Hepatic stellate cell (primary cell): ENCODE measurements around the gene PCED1A.

ENCODE experiments used
- DNase-seq: peaks from one replicate; pipeline ENCODE4 v3.0.0; 2011; ENCODE audit warnings: low spot score

PCED1A gene, protein sequence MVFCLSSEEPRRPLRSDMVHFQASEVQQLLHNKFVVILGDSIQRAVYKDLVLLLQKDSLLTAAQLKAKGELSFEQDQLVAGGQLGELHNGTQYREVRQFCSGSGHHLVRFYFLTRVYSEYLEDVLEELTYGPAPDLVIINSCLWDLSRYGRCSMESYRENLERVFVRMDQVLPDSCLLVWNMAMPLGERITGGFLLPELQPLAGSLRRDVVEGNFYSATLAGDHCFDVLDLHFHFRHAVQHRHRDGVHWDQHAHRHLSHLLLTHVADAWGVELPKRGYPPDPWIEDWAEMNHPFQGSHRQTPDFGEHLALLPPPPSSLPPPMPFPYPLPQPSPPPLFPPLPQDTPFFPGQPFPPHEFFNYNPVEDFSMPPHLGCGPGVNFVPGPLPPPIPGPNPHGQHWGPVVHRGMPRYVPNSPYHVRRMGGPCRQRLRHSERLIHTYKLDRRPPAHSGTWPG

DNA sequence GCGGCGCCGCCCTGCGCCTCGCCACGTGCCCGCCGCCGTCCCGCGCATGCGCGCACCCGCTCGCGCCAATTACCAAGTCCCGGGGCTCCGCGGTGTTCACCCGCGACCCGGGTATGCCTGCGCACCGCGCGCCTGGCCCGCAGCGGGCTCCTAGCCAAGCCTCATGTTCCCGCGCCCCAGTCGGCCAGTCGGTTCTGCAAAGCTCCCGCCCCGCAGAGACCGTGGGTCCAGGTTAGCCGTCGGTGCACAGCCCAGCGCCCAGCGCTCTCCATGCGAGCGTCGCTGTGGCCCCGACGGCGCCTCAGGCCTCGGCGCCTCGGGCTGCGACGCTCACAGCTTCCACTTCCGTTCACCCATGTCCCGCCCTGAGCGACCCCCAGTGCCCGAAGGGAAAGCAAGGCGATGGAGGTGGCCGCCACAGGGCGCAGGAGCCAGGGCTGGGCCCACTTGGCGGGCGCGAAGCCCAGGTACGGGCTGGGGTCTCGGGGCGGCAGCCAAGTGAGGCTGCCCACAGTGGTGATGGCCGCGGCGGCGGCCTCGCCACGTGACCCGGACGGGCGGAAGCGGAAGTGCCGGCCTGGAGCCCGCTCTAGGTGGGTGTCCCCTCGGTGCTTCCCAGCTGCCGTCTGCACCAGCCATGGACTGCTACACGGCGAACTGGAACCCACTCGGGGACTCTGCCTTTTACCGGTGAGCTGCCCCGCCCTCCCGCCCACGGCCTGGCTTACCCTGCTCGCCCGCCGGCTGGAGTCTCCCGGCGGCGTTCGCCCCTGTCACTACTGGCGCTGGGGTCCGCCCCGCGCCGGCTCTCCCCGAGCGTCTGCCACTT, at the start of gene PCED1A, which contains the start of gene VPS16:
Gene PCED1A, minus strand, starts transcription at position 518 of the 829 bp plus-strand sequence. CDS start 743 bp downstream, outside the sequence.
Gene VPS16, plus strand, starts transcription at position 608 of the 829 bp plus-strand sequence. Its CDS starts 30 bp downstream, at position 638.
- peak; percentile 97 for DNase-seq

DNA sequence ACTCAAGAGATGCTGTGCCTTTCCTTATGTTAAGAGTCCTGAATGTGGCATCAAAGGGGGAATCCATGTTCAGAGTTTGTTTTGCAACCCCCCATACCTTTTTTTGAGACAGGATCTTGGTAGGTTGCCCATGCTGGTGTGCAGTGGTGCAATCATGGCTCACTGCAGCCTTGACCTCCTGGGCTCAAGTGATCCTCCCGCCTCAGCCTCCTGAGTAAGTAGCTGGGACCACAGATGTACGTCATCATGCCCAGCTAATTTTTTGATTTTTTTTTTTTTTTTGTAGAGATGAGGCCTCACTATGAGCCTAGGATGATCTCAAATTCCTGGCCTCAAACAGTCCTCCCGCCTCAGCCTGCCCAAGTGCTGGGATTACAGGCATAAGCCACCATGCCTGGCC, 49.3 kb upstream of the PCED1A start:
- no peak for DNase-seq

DNA sequence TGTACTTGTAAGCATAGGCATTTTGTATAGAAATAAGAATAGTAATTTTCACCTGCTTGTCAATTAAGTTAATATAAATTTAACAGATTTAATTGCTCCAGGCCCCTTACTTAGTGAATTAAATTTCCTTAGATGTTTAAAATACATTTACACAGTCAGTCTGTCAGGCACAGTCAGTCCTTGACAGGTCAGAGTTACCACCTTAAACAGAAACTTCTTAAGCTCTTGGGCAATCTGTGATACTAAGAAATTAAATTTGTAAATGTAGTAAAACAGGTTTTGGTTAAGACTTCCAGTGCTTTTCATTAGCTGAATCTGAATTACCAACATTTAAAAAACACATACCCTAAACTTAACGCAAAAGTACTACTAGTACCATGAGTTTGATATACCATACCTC, 48.8 kb upstream of the PCED1A start:
- DNase-seq, result no peak

DNA sequence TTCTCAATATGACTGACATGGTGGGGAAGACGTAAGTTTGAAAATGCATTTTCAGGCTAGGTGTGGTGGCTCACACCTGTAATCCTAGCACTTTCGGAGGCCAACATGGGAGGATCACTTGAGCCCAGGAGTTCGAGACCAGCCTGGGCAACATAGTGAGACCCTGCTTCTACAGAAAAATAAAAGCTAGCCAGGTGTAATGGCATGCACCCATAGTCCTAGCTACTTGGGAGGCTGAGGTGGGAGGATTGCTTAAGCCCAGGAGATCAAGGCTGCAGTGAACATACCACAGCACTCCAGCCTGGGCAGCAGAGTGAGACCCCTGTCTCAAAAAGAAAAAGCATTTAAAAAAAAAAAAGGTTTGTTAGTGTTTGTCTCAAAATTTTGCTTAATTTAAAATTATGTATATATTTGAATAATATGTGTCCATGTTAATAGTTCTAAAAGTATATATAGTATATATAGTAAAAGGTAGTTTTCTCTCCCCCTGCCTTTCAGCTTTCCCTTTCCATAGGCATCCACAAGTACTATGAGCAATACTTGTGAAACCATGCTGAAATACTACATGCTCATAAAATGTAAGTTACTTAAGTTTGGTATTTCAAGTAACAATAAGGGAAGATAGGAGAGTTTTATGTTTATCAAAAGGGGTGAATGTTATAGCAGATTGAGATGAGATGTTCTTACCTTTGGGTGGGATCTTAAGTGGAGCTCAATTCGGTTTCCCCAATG, 47.9 kb upstream of the PCED1A start:
- no peak for DNase-seq

DNA sequence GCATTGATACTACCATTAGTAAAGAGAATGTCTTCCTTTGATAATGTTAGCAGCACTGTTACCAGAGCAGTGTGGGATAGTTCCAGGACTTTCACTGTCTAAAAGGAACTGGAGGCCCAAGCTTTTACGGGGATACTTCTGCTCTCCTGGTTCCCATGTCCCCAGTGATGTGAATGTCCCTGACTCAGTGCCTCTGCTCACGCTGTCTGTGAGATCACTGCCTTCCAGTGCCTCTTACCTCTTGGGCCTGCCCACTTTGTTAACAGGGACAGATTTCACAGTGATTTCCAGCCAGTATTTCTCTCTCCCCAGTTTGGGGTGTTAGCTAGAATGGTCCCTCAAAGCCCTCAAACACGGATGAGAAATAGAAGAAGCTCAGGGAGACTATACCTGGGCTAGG, 47.3 kb upstream of the PCED1A start:
- DNase-seq, result no peak

DNA sequence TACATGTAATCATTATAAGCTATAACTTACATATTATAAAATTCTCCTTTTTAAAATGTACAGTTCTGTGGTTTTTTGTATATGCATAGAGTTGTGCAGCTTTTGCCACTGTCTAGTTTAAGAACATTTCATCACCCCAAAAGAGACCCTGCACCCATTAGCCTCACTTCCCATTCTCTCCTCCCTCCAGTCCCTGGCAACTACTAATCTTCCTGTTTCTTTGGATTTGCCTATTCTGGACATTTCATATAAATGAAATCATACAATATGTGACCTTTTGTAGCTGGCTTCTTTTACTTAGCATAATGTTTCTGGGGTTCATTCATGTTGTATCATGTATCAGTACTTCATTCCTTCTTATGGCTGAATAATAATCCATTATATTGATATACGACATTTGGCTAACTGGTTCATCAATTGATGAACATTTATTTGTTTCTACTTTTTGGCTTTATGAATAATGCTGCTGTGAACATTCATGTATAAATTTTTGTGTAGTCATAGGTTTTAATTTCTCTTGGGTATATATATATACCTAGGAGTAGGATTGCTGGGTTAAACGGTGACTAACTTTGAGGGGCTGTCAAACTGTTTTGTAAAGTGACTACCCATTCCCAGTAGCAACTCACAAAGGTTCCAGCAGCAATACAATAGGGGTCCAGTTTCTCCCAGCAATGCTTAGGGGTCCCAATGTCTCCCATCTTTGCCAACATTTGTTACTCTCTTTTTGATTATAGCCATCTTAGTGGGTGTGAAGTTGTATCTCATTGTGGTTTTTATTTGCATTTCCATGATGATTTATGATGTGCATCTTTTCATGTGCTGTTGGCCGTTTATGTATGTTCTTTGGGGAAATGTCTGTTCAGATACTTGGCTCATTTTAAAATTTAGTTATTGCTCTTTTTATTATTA, 43.5 kb upstream of the PCED1A start:
- DNase-seq, result no peak

DNA sequence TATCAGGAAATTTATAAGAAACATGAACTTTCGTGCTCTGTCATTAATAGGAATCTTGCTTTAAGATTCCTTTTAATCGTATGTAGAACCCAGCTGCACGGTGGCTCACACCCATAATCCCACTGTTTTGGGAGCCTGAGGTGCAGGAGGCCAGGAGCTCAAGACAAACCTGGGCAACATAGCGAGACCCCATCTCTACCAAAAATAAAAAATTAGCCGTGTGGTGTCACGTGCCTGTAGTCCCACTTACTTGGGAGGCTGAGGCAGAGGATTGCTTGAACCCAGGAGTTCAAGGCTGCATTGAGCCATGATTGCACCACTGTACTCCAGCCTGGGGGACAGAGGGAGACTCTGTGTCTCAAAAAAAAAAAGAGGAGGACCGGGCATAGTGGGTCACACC, 40.2 kb upstream of the PCED1A start:
- DNase-seq, result no peak

DNA sequence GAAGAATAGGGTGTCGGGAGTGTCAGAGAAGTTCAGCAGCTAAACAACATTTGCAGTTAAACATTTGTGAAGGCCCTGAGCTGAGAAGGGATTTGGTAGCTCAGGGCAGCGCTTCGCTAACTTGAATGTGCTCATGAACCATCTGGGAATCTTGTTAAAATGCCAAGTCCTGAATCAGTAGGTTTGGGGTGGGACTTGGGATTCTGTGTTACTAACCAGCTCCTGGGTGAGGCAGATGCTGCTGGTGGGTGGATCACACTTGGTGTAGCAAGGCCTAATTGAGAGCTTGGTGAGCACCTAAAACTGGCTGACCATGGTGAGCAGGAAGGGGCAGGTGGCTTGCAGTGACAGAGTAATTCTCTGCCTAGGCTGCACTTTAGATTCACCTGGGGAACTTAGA, 38.7 kb upstream of the PCED1A start:
- no peak for DNase-seq

DNA sequence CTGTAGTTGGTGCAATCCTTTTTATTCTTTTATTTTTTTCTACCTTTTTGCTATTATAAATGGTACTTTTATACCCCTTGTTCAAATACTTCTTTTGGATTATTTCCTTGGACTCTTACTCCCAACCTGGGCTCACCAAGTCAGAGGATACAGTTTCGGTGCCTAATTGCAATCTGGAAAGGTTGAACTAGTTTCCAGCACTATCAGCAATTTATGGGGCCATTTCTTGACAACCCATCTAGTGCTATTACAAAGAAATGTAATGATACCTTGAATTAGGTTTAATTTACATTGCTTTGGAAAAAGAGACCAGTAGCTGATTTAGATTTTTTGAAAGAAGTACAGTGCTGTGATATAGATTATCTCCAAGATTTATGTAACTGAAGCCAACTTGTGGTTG, 38.1 kb upstream of the PCED1A start:
- no peak for DNase-seq

DNA sequence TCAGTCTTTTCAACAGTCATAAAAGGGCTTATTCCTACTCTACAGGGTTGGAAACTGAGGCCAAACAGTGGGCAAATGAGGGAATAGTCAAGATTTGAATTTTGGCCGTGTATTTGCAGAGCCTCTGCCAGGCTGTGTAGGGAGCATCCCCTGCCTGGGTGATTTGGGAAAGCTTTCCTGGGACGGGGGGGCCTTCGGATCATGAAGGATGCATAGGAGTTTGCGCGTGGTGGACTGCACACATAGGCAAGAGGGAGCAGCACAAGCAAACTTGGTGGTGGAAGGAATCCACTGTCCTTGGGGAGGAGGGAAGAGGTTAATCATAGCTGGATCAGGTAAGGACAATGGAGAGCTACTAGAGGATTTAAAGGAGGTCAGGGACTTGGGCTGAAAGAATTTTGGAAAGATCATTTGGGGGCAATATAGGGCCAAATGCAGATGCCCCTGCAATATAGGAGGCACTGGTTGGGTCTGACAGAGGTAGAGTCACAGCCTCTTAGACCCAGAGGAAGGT, 35.3 kb upstream of the PCED1A start:
- no peak for DNase-seq

DNA sequence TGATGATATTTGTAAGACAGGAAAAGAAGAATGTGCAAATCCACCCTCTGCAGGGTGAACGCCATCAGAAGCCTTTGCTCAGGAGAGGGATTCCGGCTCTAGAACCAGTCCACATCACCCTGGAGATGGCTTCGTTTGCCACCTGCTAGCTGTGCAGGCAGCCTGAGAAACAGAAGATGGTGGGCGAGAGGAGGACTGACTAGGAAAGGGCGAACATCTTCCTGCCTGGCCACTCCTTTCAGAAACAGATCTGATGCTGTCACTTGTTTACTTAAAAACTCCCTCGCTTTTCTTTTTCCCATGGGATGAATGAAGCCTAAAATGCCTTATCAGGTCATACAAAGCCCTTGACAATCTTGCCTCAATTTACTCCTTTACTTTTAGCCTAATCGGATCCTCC, 34.0 kb upstream of the PCED1A start:
- no peak for DNase-seq

DNA sequence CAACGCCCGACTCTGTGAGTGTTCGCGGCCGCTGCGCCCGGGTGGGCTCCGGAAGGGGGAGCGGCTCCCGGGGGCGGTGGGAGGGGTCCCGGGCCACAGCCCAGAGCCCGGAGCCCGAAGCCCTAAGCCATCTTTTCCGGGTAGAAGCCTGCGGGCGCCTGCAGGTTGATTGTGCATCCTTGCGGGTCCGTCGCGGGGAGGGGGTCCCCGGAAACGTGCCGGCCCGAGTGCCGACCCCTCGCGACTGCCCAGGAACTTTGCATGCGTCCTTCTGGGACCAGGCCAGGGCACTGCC, 33.2 kb upstream of the PCED1A start:
- peak; percentile 45 for DNase-seq

DNA sequence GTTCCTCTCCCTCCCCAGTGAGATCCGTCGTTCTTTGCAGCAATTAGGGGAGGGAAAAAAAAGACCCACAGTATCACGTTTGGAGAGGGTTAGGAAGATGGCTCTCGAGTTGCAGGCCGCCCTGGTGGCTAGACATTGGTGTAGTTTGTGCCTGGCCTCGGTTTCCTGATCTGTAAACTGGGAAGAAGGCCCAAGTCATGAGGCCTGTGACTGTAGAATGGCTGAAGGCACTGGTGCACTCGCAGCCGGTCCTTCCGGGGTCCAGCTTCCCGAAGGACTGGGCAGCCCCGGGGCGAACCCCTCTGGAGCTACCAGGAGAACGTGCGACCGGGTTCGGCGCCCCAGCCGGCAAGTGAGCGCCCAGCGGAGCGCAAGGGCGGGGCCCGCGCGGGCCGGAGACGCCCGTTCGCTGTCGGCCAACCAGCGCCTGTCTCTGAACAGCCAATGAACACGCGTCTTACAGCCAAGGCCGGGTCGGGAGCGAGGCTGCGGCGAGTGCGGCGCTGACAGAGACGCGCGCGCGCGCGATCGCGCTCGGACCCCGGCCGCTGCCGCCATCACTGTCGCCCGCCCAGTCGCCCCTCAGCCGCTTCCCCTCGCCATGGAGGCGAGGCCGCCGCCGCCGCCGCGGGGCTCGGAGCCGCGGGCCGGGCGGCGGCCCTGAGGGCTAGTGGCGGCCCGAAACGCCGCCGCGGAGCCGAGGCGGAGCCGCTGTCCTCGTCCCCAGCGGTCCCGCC, 32.7 kb upstream of the PCED1A start, which contains the start of gene PTPRA:
Gene PTPRA, plus strand, starts transcription at position 472 of the 737 bp plus-strand sequence. CDS start 90,797 bp downstream, outside the sequence.
- peak; percentile 96 for DNase-seq

DNA sequence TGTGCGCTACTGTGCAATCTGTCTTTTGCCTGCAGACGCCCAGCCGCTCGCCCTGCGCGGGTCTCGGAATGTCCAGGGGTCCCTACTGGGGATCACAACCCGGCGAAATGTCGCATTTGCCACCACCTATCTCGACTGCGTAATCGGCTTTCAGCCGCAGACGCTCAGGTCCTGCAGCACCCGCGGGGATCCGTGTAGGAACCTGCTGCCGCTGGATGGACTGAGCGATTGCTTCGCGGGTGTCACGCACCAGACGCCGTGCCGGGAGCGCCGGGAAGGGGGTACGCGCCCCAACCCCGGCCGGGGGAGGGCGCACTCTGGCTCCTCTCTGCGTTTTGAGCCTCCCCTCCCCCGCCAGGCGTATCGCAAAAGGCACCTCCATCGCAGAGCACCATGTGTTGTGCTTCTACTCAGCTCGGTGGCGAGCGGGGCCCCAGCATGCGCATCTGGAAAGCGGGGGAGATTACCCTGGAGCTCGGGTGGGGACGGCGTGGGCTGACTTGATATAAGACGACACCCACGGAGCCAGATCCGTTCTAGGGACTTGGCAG, 32.1 kb upstream of the PCED1A start:
- DNase-seq, result peak; percentile 37

DNA sequence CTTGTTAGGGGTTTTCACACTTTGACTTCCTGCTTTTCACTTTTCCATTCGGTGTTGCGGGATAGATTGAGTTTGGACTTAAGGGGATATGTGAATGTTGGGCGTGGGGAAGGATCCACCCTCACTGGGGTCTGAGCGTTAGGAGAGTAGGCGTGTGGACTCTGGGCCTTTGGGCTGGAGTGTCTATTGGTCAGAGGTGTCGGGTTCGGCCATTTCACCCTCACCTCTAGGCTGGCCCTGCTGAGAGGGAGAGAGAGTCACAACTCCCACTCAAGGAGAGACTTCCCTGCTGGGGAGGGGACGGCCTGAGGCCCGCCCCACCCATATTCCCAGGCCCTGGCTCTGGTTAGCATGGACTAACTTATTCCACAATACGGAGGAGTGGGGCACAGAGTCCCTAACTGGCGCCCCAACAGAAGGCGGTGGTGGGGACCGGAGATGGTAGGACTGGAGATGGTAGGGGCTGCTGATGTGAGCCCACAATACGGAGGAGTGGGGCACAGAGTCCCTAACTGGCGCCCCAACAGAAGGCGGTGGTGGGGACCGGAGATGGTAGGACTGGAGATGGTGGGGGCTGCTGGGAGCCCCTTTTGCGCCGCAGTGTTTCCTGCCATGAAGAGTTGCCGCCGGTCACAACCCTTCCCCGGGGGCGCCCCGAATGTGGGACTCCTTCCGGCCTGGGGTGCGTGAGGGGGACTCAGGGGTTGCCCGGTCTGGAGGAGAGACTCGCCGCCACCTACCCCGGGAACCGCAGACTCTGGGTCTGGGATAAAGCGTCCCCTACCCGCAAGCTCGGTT, 31.4 kb upstream of the PCED1A start:
- DNase-seq, result no peak

DNA sequence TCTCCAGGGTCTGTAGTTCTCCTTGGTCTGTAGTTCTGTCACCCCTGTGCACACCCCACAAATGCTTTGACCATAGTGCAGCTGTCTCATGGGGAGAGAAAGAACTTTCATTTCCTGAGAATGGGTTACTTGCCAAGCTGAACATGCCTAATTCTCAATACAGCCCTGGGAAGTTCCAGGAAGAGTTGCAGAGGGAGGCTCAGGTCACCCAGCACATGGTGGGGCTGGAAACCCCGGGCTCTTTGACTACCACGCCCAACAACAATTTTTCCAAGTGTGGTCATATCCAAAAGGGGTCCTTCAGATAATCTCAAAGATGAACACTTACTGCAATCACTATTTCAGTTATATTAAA, 30.6 kb upstream of the PCED1A start:
- no peak for DNase-seq

DNA sequence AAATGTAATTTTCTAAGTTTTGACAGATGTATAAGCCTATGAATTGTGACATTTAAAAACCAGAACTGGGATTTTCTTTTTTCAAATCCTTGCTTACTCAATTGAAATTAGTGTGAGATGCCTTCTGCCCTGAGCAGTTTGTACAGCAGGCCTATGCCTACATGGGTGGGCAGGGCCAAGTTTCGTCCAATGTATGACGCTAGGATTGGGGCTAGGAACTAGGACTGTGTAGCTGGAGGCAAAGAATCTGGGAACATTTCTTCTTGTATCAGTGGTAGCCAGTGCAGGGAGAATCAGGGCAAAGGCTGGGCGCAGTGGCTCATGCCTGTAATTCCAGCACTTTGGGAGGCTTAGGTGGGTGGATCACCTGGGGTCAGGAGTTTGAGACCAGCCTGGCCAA, 28.9 kb upstream of the PCED1A start:
- DNase-seq, result no peak

DNA sequence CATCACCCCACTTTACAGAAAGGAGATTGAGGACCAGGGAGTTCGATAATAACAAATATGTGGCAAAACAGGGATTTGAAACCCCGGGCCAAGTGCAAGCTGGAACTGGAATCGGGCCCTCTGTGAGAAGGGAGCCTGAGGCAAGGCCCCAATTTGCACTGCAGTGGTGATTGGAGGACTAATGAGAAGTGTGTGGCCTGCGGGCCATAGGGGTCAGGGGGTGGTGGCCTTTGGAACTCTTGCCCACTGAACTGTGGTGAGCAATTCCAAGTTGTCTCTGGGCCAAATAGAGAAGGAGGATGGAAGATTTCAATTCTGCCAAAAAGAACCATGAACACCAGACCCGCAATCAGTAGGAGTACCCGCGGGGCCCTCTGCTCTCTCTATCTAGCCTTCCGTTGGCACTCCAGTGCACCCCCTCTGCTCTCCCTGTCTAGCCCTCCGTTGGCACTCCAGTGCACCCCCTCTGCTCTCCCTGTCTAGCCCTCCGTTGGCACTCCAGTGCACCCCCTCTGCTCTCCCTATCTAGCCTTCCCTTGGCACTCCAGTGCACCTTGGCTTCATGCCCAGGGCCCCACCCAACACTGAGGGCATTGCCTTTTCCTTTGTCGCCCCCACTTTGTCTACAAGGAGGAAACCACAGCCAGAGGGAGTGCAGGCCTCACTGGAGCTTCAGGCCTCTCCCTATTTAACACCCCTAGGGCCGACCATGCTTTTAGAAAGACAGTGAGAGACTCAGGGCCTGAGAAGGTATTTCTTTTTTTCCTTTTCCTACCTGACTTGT, 26.8 kb upstream of the PCED1A start:
- no peak for DNase-seq

DNA sequence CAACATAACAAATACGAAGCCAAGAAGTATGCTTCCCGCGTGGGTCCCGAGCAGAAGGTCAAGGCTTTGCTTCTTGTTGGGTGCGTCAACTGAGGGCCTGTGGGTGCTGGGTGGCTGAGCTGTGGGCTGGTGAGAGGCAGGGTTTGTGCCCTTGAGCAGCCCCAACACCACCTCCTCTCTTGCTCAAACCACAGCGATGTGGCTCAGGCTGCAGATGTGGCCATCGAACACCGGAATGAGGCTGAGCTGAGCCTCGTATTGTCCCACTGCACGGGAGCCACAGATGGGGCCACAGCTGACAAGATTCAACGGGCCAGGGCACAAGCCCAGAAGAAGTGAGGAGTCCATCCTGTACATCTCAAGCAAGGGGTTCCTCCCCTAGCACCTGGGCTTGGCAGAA, 25.8 kb upstream of the PCED1A start:
- DNase-seq, result no peak
